ENCODE data around the gene MYOG.

DNA sequence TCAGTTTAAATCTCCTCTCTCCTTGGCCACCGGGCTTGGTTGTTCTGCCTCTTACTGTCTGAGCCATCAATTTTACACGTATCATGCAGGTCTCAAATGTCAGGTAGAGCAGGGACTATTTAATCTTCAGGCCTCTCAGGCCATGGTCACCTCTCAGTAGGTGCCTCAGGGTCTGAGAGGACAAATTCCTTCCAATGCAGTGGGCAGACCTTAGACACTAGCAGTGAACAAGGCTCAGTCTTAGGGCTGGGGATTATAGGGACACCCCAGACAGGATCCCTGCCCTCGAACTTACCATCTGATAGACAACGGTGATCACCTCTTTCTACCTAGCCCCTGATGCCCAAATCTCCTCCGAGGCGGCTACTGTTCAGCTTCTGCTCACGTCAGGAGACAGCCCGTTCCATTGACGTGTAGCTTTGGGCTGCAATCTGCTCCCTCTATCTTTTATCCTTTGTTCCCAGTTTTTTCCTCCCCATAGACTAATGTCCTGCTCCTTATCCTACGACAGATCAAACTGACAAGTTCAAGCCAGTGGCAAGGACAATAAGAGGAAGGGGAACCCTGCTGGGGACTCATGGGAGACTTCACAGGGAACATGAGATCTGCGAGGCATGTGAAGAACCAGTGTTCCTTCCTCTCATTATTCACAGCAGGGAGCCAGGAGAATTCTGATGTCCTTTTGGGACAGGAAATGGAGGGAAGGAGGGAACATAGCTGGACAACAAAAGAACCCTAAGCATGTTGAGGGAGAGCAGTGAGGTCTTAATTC lies 1.4 kb upstream of the MYOG start:
- TF ChIP-seq CTCF (conservative IDR thresholded peaks at IDR 0.05 in 1 of 2, IDR thresholded peaks at IDR 0.05 in 1 of 2; ENCODE audit: low read depth in 1 of 2, low read length in 2 of 2) (no peak), EZH2 (IDR thresholded peaks at IDR 0.05; ENCODE audit: low read length, missing control alignments) (no peak)
